ENCODE results near the gene ST3GAL4. TPM values are rescaled to one million over a fixed set of nuclear protein-coding genes. Genes with fewer than 3 reads are reported as not detected.

ST3GAL4 gene
- total and polyA plus RNA-seq, 9 of the 15 experiments (the other 6 are each of a cell fraction or from before 2014, with no cell fraction given): 0.27 to 22.9 (median 10.5) TPM

GRCh38 chr11:126419801-126420697, 64.6 kb downstream of the ST3GAL4 start (continued):
- TF ChIP-seq AFF1 (IDR thresholded peaks at IDR 0.05; ENCODE audit: low read depth in 1 of 2, partially characterized antibody in 2 of 2) (peak in 1 of 2 experiments; percentile 38), MXI1 (IDR thresholded peaks at IDR 0.05; ENCODE audit: low read depth, low read length) (peak; percentile 75; the same call in 1 of the 2 replicates), ETV6 (IDR thresholded peaks at IDR 0.05; ENCODE audit: borderline replicate concordance in 1 of 2, low read depth in 2 of 2, low read length in 1 of 2) (peak in 1 of 2 experiments; percentile 65; a peak in 2 of 4 replicates), ETV6 (CRISPR knock-in tag; IDR thresholded peaks at IDR 0.05; ENCODE audit: borderline replicate concordance) (no peak), EGR1 (conservative IDR thresholded peaks at IDR 0.05) (peak; percentile 53), ZNF780A (CRISPR knock-in tag; IDR thresholded peaks at IDR 0.05) (no peak), TRIM24 (IDR thresholded peaks at IDR 0.05) (peak; percentile 88 to 94), KLF6 (CRISPR knock-in tag; IDR thresholded peaks at IDR 0.05; ENCODE audit: borderline replicate concordance) (peak; percentile 50; the same call in 1 of the 2 replicates), ZBED1 (IDR thresholded peaks at IDR 0.05) (no peak; the same call in 1 of the 2 replicates), ZBTB11 (CRISPR knock-in tag; IDR thresholded peaks at IDR 0.05) (peak in 1 of 3 experiments; percentile 75; a peak in 2 of 6 replicates)

All from K562 (cell line).